Measurements from ENCODE around the gene NINL.
"Not testable (repeated sequence)": the region's sequence is repeated elsewhere in the genome, so short reads cannot be mapped to it uniquely, and the experiment has no call there.

The NINL gene

DNA sequence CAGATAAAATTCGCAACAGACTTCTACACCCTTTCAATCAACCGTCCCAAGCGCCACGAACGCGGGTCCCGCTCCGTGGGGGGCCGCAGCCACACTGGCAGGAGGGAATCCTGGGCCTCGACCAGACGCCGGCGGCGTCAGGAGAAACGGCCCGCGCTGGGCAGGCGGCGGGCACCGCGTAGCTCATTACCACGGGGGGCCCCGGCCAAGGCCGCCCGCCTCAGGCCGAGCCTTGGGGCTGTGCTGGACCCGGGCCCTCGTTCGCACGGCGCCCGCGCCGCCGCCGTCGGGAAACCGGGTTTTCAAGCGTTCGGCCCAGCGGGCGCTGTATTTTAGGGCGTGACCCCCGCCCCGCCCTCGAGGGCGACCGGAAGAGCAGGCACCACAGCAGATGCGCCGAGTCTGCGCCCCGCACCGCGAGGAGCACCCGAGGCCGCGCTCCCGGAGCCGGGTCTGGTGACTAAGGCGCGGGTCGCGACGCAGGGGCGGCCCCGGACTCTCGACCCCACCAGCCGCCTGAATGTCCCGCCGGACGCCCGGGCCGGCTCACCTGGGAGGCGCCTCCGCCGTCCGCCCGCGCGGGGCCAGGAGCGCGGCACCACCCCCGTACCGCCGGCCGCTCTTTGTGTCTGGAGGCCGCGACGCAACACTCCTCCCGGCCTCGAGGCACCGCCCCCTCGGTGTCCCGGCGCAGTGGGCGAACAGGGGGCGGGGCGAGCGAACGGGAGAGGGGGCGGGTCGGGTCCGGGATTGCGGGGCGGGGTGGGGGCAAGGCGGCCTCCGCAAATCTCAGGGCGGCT is at the start of gene NINL:
NINL (minus strand) TSS at position 627 of the 800 bp plus-strand sequence. CDS start 58,944 bp downstream, outside the sequence.
- no peak for DNase-seq (ENCODE audit: low read depth)
- peak within 1 kb of the TSS; percentile 47 for H3K4me3 ChIP-seq (ENCODE audit: low read depth, low read length)
- TF ChIP-seq, protein P1, sequence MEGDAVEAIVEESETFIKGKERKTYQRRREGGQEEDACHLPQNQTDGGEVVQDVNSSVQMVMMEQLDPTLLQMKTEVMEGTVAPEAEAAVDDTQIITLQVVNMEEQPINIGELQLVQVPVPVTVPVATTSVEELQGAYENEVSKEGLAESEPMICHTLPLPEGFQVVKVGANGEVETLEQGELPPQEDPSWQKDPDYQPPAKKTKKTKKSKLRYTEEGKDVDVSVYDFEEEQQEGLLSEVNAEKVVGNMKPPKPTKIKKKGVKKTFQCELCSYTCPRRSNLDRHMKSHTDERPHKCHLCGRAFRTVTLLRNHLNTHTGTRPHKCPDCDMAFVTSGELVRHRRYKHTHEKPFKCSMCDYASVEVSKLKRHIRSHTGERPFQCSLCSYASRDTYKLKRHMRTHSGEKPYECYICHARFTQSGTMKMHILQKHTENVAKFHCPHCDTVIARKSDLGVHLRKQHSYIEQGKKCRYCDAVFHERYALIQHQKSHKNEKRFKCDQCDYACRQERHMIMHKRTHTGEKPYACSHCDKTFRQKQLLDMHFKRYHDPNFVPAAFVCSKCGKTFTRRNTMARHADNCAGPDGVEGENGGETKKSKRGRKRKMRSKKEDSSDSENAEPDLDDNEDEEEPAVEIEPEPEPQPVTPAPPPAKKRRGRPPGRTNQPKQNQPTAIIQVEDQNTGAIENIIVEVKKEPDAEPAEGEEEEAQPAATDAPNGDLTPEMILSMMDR (IDR thresholded peaks at IDR 0.05; ENCODE audit: control insufficient read depth, extremely low read depth, insufficient read depth), result no peak

DNA sequence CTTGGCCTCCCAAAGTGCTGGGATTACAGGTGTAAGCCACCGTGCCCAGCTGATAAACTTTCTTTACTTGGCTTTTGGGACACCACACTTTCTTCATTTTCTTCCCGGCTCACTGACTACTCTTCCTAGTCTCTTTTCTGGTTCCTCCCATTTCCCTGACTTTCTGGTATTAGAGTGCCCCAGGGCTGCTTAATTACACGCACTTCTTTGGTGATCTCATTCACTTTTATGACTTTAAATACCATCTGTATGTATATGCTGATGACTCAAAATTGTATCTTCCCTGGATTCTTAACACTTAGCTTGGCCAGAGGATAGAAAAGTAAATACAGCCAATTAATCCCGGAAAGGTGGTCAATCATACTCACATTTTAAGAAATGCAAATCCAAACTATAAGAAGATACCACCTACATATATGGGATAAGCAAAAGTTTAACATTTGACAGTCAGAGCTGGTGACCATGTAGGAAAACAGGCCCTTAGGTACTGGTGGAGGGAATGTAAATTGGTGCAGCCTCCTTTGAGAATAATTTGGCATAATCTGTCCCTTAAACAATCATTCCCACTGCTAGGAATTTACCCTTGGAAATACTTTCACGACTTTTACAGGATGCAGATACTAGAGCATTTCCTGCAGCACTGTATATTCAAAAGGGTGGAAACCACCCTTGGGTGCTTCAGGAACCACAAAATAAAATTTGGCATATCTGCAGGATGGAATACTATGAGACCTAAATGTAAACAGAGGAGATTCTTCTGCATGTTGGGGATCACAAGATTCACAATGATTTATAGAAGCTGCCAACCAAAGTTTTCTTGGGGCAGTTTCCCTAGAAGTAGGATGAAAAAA is 47.8 kb upstream of the NINL start:
- TF ChIP-seq, protein P1 (IDR thresholded peaks at IDR 0.05; ENCODE audit: control insufficient read depth, extremely low read depth, insufficient read depth), result no peak
- no peak for DNase-seq (ENCODE audit: low read depth)
- H3K4me3 ChIP-seq (ENCODE audit: low read depth, low read length), result no peak overlapping the region

DNA sequence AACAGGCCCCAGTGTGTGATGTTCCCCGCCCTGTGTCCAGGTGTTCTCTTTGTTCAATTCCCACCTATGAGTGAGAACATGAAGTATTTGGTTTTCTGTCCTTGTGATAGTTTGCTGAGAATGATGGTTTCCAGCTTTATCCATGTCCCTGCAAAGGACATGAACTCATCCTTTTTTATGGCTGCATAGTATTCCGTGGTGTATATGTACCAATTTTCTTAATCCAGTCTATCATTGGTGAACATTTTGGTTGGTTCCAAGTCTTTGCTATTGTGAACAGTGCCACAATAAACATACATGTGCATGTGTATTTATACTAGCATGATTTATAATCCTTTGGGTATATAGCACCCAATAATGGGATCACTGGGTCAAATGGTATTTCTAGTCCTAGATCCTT is 45.3 kb upstream of the NINL start:
- DNase-seq (ENCODE audit: low read depth); H3K4me3 ChIP-seq (ENCODE audit: low read depth, low read length): not testable (repeated sequence)

DNA sequence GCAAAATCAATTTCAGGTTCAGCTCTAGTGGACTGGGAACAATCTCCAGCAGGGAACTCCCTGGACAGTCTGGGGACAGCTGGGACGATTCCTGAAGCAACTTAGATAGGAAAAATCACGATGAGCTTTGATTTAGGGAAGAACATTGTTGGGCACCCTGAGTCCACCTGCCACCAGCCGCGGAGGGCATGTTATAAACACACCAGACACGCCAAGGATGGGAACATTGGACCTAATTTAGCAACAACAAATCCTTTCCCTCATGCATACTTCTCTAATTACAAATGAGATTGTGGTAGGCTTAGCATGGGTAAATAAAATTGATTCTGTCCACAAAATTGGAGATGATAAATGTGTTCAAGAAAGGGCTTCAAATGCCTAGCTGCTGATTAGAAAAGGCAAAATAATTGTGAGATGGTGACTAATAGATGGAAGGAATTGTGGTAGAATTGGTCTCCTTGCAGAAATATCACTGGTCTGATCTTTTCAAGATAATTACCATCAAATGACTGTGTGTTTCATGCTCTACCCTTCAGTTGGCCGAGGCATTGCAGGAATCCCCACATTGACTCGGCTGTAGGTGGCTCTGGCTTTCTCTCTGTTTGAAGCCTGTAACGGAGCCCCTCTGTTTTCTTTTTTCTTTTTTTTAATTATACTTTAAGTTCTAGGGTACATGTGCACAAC is 44.6 kb upstream of the NINL start:
- DNase-seq (ENCODE audit: low read depth), result no peak
- no peak overlapping the region for H3K4me3 ChIP-seq (ENCODE audit: low read depth, low read length)
- TF ChIP-seq, protein P1 (IDR thresholded peaks at IDR 0.05; ENCODE audit: control insufficient read depth, extremely low read depth, insufficient read depth), result no peak

DNA sequence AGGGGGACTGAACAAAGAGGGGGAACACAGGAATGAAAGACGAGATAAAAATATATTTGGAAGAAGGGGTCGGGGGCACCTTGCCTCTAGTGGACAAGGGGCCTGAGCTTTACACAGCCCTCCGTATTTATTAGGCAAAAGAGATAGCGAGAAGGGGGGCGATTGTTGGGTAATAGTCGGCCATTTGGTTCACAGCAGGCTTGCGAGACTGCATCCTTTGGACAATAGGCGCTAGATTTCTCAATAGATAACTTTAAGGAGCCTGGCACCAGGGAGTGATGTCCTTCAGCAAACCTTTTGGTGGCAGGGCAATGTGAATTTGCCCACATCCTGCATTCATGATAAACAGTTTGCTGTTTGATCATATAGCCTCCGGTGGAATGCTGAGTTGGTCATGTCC is 41.4 kb upstream of the NINL start:
- no peak for DNase-seq (ENCODE audit: low read depth)
- no peak overlapping the region for H3K4me3 ChIP-seq (ENCODE audit: low read depth, low read length)
- TF ChIP-seq, protein P1 (IDR thresholded peaks at IDR 0.05; ENCODE audit: control insufficient read depth, extremely low read depth, insufficient read depth), result no peak

DNA sequence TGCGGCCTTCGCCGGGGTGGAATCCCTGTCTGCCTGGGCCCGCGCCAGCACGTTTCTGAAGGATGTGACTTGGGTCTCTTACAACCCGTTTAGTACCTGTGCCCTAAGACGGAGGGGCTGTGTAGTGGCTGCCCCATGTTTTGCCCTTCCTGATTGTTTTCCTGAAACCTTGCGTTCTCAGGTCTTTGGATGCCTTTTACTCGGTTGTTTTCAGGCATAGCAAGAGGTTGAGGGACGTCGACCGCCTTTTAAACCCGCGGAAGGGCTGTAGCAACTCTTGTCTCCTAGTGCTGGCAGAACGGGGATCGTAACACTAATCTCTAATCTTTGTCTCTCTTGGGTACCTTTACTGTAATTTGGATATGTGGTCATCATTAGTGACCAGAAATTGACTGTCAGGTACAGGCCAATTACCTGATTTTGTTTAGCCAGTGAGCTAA is 39.2 kb upstream of the NINL start:
- TF ChIP-seq, protein P1 (IDR thresholded peaks at IDR 0.05; ENCODE audit: control insufficient read depth, extremely low read depth, insufficient read depth), result no peak
- peak overlapping the region; percentile 87 for H3K4me3 ChIP-seq (ENCODE audit: low read depth, low read length)
- no peak for DNase-seq (ENCODE audit: low read depth)
